Esophagus muscularis mucosa (tissue), 3 donors: Measurements from ENCODE around the gene ACY1.

ENCODE experiments used
- EP300 ChIP-seq: sonication (generic); formaldehyde crosslinking; IDR thresholded peaks from one replicate; pipeline ENCODE4 v1.6.1; 2017; ENCODE audit warnings: antibody characterized with exemption
- TF ChIP-seq, protein P1 (sequence below), 3 experiments: fragments of 200-600 bp in 2 of 3; fragments of 450-650 bp in 1 of 3; sonication (generic) in 2 of 3; IDR thresholded peaks; one replicate each; pipeline ENCODE4 v1.5.1; 2017 to 2019; ENCODE audit warnings: antibody characterized with exemption in 3 of 3, mild to moderate bottlenecking in 2 of 3, moderate library complexity in 1 of 3

DNA sequence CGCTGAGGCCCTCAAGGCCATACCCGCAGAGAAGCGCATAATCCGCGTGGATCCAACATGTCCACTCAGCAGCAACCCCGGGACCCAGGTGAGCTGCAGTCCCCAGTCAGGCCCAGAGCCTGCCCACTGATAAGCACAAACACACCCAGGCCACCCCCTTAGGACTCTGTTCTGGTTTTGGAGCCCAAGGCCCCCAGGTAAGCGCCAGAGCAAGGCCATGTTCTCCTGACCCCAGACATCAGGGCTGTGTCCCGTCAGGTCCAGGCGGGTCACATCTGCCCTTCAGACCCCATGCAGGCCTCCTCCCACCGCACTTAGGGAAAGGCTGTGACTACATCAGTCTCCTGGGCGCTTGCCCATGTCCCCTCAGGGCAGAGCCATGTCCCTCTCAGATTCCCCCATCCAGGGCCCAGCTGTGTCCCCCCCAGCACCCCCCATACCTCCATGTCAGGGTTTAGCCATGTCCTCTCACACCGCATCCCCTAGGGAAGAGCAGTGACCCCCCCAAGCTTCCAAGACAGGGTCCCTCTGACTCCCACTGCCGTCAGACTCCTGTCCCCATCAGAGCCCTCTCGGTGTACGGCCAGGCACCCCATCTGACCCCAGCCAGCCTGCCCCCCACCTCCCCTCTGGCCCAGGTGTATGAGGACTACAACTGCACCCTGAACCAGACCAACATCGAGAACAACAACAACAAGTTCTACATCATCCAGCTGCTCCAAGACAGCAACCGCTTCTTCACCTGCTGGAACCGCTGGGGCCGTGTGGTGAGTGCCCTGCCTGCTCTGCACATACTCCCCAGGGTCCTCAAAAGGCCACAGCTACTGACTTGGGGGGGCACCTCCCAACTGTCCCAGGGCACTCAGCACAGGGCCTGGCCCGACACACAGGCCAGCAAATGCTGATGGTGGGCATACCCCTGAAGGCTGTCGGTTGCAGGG, 39.6 kb upstream of the ACY1 start:
- no peak for TF ChIP-seq EP300
- TF ChIP-seq, protein P1, sequence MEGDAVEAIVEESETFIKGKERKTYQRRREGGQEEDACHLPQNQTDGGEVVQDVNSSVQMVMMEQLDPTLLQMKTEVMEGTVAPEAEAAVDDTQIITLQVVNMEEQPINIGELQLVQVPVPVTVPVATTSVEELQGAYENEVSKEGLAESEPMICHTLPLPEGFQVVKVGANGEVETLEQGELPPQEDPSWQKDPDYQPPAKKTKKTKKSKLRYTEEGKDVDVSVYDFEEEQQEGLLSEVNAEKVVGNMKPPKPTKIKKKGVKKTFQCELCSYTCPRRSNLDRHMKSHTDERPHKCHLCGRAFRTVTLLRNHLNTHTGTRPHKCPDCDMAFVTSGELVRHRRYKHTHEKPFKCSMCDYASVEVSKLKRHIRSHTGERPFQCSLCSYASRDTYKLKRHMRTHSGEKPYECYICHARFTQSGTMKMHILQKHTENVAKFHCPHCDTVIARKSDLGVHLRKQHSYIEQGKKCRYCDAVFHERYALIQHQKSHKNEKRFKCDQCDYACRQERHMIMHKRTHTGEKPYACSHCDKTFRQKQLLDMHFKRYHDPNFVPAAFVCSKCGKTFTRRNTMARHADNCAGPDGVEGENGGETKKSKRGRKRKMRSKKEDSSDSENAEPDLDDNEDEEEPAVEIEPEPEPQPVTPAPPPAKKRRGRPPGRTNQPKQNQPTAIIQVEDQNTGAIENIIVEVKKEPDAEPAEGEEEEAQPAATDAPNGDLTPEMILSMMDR (IDR thresholded peaks at IDR 0.05): no peak
